ENCODE measurements around the gene LZIC.

DNA sequence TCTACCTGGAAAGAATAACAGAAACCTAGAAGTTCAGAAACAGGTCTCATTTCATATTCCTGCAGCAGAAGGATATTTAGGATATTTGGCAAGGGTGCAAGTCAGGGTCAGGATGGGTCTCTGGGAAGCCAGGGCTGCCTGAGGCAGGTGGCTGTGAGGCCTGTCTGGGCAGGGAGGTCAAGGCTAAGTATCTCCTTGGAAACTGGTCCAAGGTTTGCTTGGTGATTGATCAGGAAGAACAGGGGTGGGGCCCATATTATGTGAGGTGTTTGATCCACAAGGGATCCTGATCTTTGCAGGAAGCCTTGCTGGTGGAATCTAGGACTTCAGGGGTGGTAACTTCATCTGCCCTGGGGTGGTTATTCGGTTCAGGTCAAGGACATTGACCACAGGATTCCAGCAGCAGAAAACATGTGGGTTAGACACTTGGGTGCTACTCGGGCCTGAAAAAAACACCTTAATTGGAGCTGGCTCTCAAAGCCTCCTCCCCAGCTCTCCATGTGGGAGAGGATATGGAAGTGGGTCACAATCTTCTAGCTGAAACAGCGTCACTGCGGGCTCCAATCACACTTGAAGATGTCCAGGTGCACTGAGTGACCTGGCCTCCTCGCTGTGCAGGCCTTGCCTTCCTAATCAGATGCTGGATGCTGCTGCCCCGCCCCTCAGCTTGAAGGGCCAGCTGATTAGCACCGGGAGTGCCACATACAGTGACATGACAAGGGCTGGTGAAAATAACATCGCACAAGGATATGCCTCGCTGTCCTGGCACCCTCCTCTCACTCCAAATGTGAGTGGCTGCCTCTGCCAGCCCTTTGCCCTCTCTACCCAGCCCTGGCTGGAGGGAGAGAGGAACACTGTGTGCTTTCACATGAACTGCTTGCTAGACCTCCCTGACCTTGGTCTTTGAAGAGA lies 41.8 kb downstream of the LZIC start:
- TF ChIP-seq POLR2A (IDR thresholded peaks at IDR 0.05; ENCODE audit: low read length) (no peak), CEBPB (IDR thresholded peaks at IDR 0.05) (no peak), BHLHE40 (IDR thresholded peaks at IDR 0.05; ENCODE audit: low read depth, low read length) (no peak), MAZ (IDR thresholded peaks at IDR 0.05; ENCODE audit: borderline replicate concordance, low read depth, low read length) (no peak), CHD4 (IDR thresholded peaks at IDR 0.05; ENCODE audit: borderline replicate concordance) (no peak), MAFK (IDR thresholded peaks at IDR 0.05; ENCODE audit: partially characterized antibody) (no peak)
- TF ChIP-seq, protein P1, sequence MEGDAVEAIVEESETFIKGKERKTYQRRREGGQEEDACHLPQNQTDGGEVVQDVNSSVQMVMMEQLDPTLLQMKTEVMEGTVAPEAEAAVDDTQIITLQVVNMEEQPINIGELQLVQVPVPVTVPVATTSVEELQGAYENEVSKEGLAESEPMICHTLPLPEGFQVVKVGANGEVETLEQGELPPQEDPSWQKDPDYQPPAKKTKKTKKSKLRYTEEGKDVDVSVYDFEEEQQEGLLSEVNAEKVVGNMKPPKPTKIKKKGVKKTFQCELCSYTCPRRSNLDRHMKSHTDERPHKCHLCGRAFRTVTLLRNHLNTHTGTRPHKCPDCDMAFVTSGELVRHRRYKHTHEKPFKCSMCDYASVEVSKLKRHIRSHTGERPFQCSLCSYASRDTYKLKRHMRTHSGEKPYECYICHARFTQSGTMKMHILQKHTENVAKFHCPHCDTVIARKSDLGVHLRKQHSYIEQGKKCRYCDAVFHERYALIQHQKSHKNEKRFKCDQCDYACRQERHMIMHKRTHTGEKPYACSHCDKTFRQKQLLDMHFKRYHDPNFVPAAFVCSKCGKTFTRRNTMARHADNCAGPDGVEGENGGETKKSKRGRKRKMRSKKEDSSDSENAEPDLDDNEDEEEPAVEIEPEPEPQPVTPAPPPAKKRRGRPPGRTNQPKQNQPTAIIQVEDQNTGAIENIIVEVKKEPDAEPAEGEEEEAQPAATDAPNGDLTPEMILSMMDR (IDR thresholded peaks at IDR 0.05) = no peak
- TF ChIP-seq, protein P2, sequence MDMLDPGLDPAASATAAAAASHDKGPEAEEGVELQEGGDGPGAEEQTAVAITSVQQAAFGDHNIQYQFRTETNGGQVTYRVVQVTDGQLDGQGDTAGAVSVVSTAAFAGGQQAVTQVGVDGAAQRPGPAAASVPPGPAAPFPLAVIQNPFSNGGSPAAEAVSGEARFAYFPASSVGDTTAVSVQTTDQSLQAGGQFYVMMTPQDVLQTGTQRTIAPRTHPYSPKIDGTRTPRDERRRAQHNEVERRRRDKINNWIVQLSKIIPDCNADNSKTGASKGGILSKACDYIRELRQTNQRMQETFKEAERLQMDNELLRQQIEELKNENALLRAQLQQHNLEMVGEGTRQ (IDR thresholded peaks at IDR 0.05) = no peak
- TF ChIP-seq, protein P3, sequence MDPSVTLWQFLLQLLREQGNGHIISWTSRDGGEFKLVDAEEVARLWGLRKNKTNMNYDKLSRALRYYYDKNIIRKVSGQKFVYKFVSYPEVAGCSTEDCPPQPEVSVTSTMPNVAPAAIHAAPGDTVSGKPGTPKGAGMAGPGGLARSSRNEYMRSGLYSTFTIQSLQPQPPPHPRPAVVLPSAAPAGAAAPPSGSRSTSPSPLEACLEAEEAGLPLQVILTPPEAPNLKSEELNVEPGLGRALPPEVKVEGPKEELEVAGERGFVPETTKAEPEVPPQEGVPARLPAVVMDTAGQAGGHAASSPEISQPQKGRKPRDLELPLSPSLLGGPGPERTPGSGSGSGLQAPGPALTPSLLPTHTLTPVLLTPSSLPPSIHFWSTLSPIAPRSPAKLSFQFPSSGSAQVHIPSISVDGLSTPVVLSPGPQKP (IDR thresholded peaks at IDR 0.05; ENCODE audit: low read depth, low read length) = no peak

All from A549 (cell line).